Glomerular endothelial cell (primary cell): ENCODE data around the gene POLR2L. TPM values are rescaled to one million over a fixed set of nuclear protein-coding genes. Genes with fewer than 3 reads are reported as not detected.

ENCODE experiments used
- DNase-seq: peaks from one replicate; pipeline ENCODE4 v3.0.0-alpha.2; 2011; ENCODE audit warnings: low read depth, low spot score; ENCODE audit errors: extremely low read depth
- total RNA-seq: library from RNA; depleted of rRNA; stranded (reverse); fragments of >200 nt; gene quantifications from 2 replicates; pipeline ENCODE4 v1.2.3, GENCODE V29; 2015

Gene POLR2L
- total RNA-seq, 1 donor from 2014 or later = 125 TPM

DNA sequence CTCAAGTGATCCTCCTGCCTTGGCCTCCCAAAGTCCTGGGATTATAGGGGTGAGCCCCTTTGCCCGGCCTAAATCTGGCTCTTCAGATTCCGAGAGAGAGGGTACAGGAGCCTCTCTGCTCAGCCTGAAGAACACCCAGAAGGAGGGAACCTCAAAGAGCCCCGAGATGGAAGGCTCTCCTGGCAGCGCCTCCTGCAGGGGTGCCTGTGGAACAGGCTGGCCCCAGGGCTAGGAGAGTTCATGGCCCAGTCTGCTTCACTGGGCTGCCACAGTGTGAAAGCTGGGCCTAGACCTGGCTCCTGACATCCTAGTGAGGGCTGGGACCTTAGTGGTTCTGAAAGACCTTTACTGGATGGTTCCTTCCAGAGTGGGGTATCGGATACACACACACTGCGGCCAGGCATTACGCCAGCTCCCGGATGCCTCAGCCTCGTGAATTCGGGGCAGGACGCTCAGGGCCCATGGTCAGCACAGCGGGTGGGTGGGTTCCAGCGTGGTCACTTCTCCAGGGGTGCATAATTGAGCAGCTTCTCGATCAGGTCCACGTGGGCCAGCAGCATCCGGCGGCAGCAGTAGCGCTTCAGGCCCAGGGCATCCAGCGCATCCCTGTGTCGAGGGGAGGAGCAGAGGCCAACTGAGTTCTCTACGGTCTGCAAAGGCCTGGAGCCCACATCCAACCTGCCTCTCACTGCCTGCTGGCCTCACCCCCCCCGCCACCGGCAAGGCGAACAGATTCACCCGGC lies 2.3 kb downstream of the POLR2L start:
- DNase-seq = no peak

- no peak for DNase-seq
These were observed 3.1 kb downstream of the POLR2L start for GRCh38 chr11:839280-839623.

DNA sequence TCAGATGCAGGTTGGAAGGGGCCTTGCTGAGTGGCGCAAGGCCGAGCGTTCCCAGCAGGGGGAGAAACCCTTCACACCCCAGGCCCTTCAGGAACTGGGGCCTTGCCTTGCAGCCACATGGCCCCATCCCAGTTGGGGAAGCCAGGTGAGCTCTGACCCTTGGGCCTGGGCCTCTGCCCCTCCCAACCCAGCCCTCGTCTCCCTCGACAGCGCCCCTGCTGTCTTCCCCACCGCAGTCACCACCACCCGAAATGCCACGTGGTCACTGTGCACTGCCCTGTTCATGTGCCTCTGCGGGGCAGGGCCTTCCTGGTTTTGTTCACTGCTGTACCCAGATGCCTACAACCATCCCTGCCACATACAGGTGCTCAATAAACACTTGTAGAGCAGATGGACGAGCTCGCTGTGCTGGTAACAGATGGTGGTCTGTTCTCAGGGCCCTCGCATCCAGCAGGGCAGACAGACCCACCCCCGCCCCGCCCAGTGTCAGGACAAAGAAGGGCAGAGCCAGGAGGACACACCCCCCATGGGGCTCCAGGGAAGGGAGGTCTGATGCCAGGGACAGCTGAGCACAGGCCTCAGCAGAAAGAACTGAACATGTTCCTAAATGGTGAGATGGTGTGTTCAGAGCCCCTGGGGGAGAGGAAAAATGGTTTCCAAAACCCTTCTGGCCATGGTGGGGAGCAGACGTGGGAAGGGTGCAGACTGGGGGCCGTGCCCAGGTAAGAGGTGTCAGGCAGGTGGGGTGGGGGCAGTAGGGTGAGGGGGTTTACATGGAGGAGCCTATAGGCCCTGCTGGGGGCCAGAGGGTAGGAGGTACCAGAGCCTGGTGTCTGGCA lies 3.7 kb downstream of the POLR2L start:
- DNase-seq = no peak

DNA sequence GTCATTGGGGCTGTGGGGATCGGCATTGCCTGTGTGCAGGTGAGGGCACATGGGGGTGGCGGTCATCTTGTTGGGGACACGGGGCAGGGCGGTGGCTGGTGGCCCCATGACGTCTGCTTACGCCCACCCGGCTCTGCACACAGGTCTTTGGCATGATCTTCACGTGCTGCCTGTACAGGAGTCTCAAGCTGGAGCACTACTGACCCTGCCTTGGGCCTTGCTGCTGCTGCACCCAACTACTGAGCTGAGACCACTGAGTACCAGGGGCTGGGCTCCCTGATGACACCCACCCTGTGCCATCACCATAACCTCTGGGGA lies 4.4 kb downstream of the POLR2L start:
- DNase-seq = no peak

- DNase-seq = no peak
These were observed 4.9 kb downstream of the POLR2L start for GRCh38 chr11:837189-837989.

- no peak for DNase-seq
These were observed 5.6 kb downstream of the POLR2L start for GRCh38 chr11:836700-837099.

DNA sequence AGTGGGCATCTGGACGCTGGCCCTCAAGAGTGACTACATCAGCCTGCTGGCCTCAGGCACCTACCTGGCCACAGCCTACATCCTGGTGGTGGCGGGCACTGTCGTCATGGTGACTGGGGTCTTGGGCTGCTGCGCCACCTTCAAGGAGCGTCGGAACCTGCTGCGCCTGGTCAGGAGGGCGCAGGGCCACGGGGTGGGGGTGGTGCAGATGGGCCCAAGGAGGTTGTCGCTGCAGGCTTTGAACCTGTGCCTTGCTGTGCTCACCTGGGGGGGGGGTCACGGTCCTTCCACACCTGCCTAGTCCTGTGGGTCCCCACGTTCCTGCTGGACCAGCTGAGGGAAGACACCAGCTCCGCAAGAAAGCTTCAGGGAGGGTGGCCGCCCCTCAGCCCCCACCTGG lies 6.1 kb downstream of the POLR2L start:
- DNase-seq = no peak

- no peak for DNase-seq
These were observed 7.7 kb downstream of the POLR2L start for GRCh38 chr11:834371-835316.

GRCh38 chr11:833849-834311 lies 8.4 kb downstream of the POLR2L start:
- no peak for DNase-seq

DNA sequence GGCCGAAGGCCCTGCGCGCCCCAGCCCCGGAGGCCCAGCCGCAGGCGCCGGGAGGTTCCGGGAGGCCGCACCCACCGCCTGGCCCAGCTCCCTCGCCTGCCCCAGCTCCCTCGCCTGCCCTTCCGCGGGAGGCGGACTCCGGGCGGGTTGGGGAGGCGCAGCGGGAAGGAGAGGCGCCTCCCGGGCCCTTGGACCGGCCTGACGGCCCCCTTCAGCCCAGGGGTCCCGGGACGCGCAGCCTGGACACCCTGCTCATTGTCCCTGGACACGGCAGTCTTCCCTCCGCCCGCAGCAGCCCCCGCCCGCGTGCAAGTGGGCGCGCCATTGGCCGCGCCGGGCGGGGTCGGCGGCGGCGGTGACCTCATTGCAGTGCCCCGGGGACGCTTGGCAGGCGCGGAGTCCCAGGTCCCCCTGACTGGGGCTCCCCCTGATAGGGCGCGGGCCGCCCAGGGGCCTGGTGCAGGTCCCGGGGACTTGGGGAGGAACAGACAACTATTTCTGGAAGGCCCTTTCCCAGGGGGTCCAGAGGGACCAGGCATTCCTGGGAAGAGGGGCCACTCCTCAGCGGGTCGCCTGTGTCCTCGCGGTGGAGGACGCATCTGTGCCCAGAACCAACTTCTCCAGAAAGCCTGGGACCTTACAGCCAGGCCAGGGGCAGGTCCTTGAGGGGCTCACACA lies 9.1 kb downstream of the POLR2L start:
- no peak for DNase-seq

GRCh38 chr11:832529-833113 lies 9.7 kb downstream of the POLR2L start, which contains the start of gene CD151:
TSS of gene CD151 (plus strand) at chr11:832952. CDS start at chr11:836070, 3,118 bp downstream.
- no peak for DNase-seq

DNA sequence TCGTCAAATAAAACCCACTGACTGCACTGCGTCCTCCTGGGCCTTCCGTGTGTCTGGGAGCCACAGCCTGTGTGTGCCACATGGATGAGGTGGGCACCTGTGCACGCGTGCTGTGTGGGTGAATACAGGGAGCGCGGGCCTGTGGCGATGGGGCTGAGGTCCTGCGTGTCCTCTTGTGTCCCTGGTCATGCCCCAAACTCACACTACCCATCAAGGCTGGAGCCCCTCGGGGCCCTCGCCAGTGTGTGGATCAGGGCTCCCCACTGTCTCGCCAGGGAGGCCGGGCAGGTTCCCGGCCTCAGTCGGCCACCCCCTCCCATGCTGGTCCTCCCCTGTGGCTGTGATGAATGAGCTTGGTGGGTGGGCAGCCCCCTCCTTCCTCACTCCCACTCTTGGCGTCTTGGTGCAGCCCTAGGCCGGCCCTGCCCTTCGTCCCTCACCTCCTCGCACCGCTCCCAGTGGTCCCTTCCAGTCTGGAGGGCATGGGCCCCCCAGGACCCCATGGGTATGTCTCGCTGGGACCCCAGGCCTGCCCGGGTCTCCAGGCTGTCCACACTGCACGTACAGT lies 10.3 kb downstream of the POLR2L start:
- DNase-seq = no peak

DNA sequence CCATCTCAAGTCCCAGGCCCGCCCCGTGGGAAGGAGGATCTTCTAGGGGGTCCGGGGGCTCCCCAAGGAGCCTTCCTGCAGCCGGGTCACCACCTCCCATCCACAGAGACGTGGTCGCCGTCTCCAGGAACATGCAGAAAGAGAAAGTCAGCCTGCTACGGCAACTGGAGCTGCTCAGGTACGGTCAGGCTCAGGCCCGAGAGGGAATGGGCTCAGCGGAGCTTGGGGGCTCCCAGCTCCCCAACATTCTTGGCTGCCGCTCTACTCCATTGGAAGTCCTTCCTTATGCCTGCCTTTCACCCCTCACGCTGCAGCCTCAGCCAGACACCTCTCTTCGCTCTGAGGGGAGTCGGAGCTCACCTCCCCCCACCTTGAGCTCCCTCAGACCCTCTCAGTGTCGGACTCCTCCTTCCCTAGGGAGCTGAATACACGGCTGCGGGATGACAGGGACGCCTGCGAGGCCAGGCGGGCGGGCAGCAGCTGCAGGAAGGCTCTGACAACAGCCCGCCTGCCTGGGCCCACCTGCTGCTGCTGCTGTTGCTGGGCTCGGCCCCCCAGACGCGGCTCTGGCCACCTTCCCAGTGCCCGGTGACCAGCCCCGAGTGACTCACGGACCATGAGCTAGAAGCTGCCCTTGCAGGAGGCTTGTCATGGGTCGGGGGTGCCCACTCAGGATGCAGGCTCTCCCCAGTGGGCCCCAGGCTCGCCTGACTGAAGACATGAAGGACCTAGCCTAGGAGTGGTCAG lies 11.0 kb downstream of the POLR2L start:
- DNase-seq = no peak

DNA sequence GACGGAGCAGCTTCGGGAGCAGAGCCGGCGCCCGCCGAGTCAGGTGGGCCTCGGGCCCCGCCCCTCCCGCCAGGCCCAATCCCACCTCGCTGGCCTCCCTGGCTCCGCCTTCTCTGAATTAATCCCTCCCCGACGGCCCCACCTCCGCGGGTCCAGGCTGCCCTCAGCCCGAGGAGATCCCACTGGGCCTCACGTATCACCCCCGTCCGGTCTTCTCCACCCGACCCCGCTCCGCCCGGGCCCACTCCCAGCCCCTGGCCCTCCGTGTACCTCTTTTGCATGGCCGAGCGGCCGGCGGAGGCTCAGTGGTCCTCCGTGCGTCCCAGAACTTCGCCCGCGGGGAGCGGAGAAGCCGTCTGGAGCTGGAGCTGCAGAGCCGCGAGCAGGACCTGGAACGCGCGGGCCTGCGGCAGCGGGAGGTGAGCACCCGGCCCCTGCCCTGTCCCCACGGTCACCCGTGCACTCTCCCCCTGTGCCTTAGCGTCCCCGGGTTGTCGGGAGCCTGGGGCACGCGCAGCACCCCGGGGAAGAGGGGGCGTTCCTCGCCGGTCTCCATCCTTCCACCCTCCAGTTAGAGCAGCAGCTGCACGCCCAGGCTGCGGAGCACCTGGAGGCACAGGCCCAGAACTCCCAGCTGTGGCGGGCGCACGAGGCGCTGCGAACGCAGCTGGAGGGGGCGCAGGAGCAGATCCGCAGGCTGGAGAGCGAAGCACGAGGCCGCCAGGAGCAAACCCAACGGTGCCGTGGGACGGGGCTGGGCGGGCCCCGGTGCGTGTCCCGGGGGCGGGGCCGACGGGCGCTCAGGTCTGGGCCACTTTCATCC lies 11.8 kb downstream of the POLR2L start:
- no peak for DNase-seq

DNA sequence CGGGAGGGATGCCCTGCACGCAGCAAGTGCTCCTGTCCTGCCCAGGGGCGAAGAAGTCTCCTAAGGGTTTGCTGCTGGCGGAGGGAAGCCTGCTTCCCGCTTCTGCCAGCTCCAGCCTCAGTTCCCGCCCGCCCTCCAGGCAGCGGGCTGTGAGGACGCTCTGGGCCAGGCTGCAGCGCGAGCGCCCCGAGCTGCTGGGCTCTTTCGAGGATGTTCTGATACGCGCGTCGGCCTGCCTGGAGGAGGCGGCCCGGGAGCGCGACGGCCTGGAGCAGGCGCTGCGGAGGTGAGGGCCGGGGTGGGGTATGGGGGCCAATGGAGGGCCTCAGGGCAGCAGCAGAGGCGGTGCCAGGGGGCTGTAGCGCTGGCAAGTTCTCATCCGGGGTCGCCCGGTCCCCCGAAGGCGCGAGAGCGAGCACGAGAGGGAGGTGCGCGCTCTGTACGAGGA lies 12.5 kb downstream of the POLR2L start:
- no peak for DNase-seq

GRCh38 chr11:829176-829846 lies 13.0 kb downstream of the POLR2L start:
- DNase-seq = no peak
